ENCODE results near the gene UXS1.

UXS1 gene

DNA sequence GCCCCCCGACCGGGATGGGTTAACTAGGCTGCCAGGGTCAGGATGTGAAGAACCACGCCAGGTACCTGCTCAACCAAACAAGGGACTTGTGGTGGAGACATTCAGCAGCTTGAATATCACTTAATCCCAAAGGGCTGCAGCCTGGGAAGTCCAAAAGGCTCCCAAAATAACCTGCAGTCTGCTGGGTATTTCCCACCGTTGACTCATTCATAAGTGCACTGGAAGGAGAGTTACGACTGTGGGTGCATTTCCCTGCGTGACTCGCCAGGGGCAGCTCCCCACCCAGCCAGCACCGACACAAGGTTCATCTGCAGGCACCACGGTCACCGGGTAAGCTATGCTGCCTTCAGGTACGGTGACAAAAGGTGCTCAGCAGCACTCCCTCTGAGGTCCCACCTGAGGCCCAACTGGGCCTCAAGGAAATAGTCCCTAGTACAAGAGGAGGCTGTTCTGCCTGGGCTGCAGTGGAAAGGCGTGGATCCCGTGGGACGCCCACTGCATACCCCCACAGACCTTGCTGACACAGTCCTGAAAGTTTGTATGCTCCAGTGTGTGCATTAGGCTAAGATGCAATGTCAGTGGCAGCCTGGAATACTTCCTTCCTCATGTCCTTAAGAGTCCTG is 86.5 kb downstream of the UXS1 start:
- DNase-seq: no peak

GRCh38 chr2:106106622-106107508 is 87.2 kb downstream of the UXS1 start:
- DNase-seq: no peak

GRCh38 chr2:106105151-106105922 is 88.8 kb downstream of the UXS1 start:
- no peak for DNase-seq

GRCh38 chr2:106104332-106105062 is 89.6 kb downstream of the UXS1 start:
- DNase-seq: peak; percentile 82

DNA sequence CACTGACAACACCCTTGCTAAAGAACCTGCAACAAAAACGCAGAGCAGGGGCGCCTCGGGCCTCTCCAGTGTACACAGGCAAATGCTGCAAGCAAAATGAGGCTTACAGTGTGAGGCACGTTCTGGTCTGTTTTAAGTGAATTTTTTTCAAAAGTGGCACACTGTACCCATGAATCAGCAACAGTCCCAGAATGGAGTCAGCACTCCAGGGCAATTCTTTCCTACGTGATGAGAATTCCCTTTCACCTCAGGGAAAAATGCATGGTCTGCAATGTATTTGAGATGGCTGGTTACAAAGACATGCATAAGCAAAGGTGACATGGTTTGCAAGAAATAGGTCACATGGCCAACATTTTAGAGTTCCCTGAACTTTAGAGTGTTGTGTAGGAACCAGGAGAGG is 94.4 kb downstream of the UXS1 start:
- no peak for DNase-seq

DNA sequence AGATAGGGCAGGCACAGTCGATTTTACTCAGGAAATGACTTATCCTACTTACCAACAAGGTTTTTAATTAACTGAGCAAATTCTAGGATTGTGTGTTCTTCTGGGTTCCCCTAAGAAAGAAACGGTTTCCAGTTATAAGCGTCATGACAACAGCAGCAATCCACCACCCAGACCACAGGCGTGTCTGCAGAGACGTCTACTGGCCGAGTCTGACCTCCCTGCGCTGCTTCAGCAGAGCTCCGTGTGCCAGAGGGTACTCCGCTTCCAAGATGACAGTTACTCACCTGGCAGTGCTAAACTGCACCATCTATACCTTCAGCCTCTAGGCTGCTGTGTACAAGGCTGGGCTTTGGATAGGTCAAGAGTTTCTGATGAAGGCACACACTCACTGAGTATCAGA is 95.4 kb downstream of the UXS1 start:
- DNase-seq: no peak

DNA sequence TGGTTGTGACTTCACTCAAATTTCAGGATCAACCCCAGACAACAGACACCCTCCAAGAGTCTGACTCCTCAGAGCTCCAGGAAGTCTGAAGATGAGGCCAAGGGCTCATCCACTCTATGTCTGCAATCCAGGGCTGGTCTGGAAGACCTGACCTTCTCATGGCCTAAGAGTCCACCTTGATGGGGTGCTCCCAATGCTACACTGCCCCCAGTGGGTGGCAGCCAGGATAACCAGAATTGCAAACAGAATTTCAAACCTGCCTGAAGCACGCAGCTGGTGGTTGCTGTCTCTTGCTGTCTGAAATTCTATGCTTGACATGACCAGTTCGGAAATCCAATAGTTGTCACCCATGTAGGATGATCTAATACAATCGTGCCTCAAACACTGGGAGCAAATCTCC is 96.0 kb downstream of the UXS1 start:
- no peak for DNase-seq

DNA sequence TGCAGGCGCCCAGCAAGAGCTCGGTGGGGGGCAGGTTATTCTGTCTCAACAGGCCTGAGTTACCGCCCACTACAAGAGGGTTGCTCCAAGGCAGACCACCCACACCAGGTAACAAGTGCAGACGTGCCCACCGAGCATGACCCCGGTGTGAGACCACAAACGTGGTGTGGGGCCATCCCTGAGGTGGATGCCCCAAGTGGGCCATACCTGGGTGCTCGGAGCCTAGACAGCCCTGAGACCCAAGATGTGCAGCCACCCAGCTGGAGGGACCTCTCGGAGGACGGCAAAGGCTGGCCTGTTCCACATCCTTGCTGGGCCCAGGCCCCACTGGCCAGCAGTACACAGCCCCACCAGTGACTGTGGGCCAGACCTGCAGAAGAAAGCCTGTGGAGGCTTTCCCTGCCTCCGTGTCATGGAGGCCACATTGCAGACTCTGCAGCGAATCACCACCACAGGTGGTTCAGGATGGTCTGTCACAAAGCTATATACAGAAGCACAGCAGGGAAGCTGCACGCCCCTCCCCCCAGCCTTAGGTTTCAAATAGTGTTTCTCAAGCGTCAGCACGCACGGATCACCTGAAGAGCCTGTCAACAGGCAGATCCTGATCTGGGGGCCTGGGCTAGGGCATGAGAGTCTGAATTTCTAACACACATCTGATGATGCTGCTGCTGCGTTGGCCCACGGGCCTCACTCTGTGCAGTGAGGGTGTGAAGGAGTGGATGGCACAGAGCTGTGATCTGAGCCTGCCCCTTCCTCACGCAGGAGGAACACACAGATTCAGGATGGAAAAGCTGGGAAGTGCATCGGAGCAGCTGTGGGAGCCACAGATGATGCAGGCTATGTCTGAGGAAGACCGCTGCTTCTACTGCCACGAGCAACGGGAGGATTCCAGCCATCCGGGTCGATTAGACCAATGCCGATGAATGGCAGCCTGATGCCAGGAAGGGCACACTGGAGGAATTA is 96.8 kb downstream of the UXS1 start:
- no peak for DNase-seq

- DNase-seq: no peak
These were observed 97.6 kb downstream of the UXS1 start for GRCh38 chr2:106096299-106097037.

- DNase-seq: peak; percentile 85
These were observed 98.4 kb downstream of the UXS1 start for GRCh38 chr2:106095478-106096298.

DNA sequence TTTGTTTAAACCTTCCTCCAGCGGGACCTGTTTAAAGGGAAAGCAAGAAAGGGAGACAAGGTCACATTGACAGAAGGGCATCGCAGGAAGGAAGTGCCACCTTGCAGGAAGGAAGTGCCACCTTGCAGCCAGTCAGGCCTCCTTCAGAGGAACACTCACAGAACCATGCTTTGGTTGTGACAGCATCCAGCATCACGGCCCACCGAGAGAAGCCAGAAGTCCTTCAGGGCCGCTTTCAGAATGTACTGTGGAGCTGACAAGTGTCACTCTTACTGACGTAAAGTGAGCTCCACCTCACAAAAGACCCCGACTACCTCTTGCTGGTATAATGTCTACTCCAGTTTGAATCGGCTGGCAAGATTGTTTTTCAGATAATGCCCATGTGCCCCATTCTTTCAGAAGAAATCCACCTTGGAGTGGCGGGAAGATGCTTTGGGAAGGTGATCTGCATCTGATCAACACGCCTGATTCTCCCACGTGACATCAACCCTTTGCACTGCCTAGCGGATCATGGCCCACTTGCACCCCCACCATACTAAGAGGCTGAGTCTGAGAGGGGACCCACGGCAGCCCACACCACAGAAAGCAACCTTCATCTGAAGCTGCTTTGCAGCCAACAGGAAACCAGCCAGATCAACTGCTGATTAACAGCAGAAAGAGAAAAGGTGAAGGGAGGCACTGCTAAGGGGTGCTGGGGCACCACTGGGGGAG is 99.8 kb downstream of the UXS1 start:
- peak; percentile 76 for DNase-seq

GRCh38 chr2:106090916-106091618 is 103.0 kb downstream of the UXS1 start:
- DNase-seq: no peak

DNA sequence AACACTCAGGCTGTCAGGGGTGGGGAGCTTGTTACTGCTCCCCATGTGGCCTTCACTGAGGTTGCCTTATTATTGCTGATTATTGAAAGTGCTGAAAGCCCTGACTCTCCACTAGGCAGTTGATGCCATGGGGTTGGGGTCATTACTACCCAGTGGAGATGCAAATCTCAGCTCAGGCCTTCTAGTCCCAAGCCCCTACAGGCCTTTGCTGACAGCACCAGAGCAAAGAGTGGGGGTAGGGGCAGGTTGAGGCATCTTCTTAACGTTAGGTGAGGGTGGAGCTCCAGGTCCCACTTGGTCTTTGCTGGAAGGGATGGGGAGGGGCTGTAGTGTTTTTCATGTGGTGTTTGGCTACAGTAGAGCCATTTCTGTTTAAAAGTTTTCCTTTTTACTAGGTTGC is 104.5 kb downstream of the UXS1 start:
- no peak for DNase-seq

DNA sequence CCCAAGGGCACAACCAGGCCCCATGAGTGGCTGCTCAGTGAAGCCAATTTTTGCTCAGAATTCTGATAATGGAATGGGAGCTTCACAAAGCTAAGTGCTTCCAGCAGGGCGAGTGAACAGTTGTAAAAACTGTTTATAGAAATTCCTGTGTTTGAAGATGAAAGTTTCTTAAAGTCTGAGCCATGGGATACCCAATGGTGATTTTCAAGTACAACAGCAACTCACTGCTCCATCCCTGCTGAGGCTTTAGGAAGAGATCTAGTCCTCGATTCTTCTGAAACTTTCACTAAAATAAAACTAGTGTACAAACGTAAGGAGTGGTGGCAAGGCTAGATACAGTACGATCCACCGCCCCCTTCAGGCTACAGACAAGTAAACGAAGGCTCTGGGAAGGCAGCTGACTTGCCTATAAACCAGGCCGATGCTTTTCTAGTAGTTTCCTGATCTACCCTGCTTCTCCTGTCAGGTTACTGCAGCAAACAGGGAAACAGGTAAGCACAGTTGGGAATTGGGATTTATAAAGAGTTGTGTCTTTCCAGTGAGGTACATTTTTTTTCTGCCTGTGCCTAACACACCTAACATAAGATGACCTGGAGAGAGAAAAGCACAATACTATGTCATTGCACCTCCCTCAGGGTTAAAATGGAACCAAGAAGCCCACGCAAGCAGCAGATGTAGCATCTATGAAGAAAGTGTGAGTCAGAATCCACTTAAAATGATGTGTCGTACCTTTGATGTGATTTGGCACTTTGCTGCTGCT is 108.7 kb downstream of the UXS1 start:
- peak; percentile 71 for DNase-seq

DNA sequence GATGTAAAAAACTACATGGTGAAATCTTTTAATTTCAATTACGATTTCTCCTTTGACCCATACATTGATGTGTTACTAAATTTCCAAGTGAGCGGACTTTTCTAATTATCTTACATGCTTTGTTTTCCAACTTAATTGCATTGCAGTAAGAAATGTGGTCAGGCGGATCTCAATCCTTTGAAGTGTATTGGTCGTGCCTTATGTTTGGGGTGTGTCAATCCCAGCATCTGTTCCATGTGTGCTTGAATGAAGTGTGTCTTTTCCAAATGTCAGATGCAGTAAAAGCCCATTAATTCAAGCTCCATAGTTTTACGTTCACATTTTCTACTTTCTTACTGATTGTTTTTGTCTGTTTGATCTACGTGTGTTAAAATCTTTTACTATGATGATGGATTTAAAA is 113.1 kb downstream of the UXS1 start:
- DNase-seq: no peak

GRCh38 chr2:106078096-106078495 is 116.0 kb downstream of the UXS1 start:
- no peak for DNase-seq

DNA sequence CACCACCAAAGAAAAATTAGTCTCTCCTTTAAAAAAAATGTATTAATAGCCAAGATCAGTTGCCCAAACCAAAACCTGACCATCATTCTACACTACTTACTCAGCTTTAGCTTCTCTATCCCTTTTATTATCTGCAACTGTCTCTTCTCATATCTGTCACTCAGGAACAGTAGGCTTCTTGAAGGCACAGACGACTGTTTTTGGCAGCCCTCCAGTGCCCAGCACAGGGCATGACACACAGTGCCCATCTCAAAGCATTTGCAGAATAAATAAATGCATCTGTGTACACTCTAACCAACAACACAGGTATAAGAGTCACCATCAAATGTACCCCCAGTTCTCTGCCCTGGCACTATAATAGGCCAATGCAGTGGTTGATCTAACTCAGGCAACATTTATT is 117.2 kb downstream of the UXS1 start:
- no peak for DNase-seq

DNA sequence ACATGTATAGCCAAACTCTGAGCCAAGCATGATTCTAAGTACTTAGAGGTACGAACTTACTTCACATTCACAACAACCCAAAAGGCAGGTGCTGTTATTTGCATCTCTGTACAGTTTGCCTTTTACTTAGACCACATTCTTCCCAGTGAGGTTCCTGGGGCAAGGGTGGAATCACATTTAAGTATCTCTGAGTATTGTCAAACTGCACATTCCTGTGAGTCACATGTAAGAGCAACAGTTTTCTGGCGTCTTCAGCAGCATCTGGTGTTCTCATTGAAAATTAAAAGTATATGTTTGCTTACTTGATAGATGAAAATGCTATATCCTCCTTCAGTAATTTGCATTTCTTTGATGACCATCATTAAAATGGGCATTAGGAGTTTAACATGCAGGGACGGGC is 119.1 kb downstream of the UXS1 start:
- DNase-seq: no peak
